Nucleus accumbens (tissue), 56 donors: ENCODE data around the gene SLC1A2.

Experiments used
- DNase-seq, 56 donors: peaks; one replicate each; lab custom pipeline; 2025; lab: John Stamatoyannopoulos, UW

SLC1A2 gene

DNA sequence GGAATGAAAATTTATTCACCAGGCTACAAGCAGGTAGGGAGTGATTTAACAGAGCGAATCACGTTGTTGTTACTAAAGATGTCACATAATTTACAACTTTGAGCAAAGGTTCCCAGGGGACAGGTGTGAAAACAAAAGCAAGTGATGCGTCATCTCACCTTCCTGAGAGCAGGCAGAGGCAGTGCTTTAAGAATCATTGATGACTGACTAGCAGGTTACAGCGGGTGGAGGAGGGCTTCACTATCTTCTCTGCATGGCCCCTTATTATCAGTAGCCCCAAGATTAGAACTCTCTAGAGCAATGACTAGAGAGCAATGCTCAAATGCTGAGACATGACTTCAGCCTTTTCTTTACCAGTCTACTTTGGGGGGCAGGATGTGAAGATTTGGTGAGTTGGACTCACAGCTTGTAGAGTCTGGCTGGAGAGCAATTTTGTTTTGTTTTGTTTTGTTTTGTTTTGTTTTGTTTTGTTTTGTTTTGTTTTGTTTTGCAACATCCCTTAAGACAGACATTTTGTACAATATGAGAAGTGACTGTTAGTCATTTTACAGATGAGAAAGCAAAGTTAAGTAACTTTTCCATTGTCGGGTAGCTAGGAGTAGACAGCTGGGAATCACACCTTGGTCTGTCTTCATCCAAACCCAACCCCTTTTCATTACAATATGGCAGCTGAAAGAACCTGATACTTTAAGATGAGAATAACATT lies 84.8 kb downstream of the SLC1A2 start:
- DNase-seq: no peak

DNA sequence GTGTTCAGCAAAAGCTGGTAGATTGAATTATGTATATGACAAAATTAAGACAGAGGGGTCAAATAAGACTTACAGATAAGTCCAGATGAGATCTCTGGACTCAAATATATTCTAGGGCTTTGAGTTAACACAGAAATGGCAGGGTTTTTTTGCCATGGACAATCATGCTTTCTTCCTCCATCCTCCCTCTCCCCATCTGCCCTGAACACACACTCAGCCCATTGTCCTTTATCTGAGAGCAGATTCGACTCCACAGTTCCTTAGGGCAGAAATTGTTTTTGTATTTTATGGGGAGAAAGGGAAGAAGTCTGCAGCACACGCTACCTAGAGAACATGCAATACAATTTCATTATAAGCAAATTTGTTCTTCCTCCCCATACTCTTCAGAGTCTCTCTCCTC lies 86.8 kb downstream of the SLC1A2 start:
- no peak for DNase-seq

DNA sequence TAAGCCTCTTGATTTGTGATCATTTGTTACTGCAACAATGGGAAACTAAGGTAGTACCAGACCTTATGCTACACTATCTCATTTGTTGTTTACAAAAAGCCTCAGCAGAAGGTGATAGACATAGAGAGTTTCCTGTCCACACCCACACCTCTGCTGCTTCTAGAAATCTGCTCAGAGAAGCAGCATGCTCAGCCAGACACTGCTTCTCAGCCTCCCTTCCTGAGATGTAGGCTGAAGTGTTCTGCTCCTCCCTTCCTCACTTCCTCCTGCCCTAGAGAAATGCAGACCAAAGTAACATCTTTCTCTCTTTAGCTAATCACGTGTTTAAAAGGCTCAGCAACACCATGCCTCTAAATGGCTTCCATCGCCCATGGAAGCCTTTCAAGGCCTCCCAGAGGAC lies 88.4 kb downstream of the SLC1A2 start:
- no peak for DNase-seq

DNA sequence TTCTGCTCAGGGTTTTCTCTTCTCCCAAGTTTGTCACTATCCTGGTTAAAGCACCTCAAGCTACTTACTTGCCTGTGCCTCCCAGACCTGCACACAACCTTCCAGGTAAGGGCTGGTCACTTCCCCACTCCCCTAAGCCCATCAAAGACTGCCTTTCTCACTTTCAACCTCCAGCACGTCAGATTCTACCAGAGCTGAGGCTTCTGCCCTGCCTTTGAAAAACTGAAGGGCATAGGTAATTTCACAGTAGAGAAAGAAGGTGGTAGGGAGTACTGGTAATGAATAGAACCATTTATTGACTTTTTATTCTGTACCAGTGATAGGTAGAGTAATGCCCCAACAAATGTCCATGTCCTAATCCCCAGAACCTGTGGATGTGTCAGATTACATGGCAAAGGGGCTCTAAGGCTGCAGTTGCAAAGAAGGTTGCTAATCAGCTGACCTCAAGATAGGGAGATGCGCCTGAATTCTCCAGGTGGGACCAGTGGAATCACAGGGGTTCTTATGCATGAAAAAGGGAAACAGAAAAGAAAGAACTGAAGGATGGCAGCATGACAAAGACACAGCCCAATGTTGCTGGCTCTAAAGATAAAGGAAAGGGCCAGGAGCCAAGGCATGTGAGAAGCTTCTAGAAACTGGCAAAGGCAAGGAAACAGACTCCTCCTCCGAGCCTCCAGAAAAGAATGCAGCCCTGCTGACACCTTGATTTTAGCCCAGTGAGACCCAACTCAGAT lies 89.0 kb downstream of the SLC1A2 start:
- no peak for DNase-seq

DNA sequence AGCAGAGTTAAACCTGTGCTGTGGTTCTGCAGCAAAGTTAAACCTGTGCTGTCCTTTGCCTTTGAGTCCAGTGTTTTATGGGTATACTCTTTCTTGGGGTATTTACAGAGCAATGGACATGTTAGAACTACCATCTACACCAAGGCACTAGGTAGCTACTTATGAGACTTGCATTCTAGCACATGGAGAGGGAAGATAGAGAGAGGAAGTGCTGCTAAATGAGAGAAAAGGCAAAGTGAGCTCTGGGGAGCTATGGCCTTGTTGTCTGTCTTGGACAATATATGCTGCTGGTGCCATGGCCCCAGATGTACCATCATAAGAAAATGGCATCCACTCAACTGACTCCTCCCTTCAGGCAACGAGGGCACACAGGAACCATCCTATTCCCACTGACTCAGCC lies 91.5 kb downstream of the SLC1A2 start:
- no peak for DNase-seq

DNA sequence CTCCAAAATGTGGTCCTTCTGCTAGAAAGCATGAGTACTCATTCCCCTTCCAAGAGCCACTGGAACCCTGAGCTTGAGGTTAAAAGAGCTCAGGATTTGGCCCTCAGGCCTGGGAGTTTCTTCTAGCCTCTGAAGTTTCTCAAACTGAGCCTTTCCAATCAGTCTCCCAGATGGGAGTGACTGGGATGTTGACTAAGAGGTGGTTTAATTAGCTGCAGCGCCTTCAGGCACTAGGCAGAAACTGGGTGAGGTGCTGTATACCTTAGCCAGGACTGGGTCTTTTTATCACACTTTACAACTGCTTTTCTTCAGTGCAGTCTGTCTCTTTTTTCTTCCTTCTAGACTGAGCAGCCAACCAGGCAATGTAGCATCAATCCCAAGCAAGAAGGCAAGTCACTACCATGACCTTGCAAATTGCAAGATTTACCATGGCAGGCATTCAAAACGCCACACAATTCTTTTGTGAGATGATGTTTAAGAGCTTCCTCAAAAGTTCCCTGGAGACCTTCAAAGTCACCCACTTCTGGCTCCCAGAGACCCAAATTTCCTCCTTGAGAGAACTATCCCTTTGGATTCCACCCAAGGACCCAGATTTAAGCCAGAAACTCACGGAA lies 93.0 kb downstream of the SLC1A2 start:
- no peak for DNase-seq

DNA sequence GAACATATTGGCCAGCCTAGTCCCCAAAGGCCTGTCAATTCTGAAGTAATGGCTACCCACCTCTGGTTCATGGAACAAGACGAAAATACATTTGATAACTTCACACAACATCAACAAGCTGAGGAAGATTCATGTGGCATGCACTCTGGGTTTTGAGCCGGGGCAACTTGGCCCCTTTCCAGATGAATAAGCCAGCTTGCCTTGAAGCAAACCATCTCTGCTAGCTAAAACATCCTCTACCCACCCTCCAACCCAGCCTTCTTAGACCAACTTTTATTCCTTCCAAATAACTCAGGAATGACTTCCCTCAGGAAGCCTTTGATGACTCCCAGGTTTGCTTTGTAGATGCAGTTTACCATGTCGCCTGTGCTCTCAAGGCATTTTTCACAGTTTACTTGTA lies 94.4 kb downstream of the SLC1A2 start:
- DNase-seq: no peak

DNA sequence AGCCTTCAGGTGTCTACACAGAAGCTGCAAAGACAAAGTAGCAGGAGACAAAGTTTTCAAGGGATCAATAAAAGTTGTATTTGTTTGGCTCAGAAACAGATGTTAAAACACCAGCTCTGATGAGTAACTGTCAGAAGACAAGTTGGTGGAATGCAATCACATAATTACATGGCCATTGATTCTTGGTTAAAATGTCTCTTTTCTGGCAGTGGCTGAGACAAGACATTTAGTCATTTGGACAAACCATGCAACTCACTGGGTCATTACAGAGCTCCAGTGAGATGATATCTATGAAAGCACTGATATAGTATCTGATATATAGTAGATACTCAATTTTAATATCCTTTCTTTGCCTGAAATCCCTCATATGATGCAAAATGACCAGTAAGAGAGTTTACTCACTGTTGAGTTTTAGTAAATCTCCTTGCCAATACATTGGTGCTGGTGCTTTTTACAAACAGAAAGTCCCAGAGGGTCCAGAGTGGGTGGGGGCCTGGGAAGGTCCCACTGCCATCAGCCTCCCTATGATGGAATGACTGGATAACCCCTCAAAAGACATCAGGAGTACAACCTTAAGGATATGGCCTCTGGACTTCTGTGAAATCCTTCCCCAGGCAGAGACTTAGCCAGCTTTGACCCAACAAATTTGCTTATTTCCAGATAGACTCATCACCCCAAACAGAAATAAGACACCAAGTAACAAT lies 95.0 kb downstream of the SLC1A2 start:
- no peak for DNase-seq

DNA sequence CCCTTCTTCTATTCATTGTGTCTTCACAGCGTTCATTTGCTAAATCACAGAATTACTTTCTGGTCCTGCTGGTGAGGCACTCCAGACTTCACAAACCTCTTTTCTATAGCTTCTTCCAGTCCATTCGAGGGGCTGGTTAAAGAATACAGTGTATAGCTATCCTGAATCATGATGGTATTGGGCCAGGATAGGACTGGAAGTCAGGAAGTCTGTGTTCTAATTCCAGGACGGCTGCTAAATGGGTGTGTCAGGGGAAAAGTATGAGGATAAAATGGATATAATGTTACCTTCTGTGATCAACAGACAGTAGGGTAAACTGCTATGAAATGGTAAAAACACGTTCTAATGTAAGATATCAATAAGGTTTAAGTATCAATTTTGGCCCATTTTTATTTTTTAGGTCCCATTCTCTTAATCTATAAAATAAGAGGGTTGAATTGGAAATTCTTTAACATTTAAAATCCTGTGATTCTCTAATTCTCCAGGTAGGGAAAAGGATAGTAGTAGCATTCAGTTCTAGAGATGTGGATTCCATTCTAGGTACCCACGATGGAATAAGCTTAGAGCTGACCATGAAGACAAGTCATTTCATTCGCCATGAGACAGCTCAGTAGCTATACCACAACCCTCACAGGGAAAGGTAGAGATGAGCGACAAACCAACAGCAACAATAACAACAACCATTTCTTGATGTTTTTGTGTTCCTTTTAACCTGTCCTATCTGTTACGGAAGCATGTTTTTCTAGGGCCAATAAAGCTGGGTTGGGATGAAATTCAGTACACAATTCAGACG lies 96.1 kb downstream of the SLC1A2 start:
- no peak for DNase-seq

DNA sequence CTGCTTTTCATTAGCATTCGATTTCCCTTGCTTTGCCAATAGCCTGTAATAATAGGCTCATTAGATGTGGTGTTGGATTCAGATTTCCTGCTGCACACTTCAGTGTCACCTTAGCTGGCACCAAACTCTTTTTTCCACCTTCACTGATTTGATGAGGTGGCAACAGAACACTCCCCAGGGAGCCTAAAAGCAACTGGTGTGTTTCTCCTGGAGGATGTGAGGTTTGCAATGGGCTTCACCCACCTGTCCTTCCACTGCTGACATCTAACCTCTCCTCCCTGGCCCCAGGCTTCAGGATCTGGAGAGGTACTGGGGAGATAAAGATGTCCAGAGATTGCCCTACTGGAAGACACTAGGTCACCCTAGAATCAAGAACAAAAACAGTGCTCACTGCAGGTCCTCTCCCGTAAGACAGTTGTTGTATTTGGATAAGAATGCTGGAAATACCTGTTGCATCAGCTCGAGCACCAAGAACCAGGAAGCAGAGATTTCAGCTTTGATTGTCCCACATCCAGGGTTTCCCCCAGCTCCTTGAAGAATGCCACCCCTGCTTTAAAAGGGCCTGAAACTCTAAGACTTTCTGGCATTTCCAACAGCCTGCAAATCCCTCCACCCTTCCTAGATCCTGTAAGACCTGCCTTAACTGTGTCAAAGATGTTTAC lies 96.9 kb downstream of the SLC1A2 start:
- DNase-seq: no peak

DNA sequence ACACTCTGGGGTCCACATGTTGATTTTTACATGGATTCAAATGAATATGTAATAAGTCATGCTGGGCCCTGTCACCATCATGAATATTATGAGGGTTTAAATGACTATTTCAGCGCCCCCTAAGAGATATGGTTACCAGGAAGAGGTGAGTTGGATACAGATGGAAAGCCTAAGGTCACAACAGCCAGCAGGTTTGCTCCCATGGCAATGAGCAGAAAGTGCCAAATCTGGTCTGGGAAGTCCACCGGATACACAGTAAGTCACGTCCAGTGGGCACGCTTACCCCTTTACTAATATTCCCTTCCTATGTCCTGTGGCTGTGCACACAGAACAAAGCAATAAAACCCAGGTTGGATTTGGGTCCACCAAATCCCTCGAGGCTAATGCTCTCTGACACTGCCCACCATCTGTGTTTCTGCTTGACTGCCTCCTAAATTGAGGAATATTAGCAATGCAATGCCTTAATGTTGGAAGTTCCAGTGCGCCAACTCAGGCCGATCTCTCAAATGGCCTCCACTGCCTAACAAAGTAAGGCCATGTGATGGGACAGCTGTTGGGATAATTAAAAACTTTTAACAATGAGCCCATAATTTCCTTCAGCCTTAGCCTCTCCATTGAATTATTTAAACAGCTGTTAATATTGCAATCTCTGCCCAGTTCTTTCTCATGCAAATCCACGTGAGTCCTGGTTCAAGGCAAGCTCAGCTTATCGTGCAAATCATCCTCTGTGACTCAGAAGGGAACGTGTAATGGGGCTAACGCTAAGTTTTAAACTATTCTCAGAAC lies 97.6 kb downstream of the SLC1A2 start:
- no peak for DNase-seq

DNA sequence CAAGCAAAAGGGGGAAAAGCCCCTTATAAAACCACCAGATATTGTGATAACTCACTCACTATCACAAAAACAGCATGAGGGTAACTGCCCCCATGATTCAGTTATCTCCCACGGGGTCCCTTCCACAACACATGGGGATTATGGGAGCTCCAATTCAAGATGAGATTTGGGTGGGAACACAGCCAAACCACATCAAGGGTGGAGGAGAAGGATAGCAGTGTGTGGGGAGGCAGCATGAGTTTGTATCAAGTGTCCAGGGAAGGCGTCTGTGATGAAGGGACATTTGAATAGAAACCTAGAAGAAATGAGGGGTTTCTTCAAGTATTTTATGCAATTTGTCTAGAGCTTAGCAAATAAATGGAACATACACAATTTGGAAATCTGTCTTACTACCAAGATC lies 98.2 kb downstream of the SLC1A2 start:
- DNase-seq: no peak

DNA sequence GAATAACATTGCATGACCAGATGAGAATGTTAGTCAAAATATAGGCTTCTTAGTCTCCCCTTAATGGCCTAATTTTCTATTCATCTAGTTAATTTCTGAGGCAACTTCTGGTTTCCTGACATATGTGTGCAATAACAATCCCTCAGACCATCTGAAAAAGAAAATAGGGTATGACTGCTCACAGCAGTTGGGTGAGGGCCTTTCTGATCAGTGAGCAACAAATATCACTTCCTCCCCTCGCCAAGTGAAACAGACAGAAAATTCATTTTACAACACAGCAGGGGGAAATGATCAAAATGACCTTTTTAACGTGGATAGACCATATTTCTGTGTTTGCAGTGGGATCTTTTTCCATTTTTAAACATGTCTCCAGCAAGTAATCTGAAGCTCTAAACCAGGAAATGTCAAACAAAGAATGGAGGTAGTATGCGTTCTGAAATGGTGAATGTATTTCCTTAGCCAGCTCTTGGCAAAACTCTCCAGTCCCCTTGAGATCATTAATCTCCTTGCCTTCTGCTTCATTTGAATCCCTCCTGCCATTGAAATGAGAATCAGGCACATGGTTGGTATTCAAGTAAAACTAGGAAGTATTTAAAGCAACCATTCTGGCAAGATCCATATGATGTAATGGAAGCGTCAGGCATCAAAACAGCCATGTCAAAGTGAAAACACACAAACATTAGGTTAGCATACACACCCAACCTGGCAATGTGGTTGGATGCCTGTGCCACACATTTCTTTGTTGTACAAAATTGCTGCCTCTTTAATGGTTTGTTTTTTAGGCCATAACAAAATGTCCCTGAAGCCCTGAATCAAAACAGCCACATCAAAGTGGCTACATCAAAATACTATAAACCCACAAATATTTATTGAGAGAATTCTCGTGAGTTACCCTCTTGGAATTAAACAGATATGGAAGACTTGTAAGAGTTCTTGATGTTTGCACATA lies 100.1 kb downstream of the SLC1A2 start:
- DNase-seq: no peak

DNA sequence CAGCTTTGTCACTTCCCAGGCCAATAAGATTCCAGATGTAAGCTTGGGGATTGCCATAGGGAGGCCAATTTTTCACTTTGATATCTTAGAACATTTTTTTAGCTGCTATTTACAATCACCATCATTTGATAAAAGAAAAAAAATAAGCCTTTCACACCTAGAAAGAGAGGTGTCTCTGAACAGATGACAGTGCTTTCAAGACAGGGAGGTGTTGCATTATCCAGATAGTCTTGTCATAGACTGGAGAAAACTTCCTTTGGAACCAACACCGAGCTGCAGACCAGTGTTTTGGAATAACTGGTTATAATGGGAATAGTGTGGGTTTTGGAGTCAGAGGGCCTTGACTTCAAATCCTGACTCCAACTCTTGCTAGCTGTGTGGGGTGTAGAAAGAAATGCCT lies 101.0 kb downstream of the SLC1A2 start:
- DNase-seq: no peak

DNA sequence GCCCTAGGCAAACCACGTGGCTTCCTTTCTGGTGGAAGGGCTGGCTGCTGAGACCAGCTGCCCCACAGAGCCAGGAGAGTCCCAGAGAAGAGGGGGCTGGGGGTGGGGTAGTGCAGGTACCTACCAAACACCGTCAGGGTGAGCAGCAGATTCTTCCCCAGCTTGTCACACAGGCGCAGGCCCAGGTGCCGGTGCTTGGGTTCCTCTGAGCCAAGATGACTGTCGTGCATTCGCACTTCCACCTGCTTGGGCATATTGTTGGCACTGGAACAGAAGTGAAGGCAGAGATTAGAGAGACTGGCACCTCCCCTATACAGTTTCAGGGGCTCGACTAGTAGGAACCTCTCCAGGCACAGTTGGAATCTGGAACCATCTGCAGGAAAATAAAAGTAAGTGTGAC lies 102.1 kb downstream of the SLC1A2 start:
- no peak for DNase-seq

DNA sequence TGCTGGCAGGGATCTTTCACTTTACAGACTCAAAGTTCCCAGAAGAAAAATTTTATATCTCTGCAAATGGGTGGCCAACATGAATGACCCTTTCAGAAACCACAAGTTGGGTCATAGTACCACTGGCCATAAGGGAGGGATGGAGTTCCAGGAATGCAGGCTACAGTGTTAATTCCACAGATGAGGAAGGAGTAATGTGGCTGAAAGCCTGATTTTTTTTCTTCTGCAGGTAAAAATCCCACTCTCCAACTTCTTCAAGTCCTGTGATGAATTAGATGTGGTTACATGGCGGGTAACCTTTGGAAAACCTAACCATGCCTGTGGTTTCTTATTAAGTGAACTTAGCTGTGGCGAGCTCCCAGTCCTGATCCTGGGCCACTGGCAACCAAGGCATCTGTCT lies 103.2 kb downstream of the SLC1A2 start:
- DNase-seq: no peak

DNA sequence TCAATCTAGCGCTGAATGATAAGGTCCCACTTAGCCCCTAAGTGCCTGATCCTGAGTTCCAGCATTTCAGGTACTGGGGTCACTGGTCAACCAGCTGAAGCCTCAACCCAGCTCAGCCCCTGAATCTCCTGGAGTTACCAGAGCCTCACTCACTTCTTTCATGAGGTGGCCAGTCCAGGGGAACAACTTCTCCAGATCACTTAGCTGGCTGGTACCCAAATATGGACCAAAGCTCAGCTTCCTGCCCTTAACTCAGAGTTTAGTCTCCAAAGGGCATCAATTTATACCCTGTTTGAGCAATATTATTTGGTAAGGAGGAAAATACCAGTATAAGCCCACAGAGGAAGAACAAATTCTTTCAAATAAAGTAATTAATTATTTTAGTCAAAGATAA lies 105.6 kb downstream of the SLC1A2 start:
- DNase-seq: no peak
